ENCODE measurements around the gene TWF2.

The TWF2 gene

GRCh38 chr3:52183786-52184445 lies 55.0 kb downstream of the TWF2 start:
- Mint-ChIP-seq H3K4me3 (no peak overlapping the region), H3K9me3 (no peaks in the 10 kb centered on the region), H3K27ac (no peak overlapping the region), H3K36me3 (ENCODE audit: low read depth) (no peaks in the 10 kb centered on the region), H3K4me1 (ENCODE audit: low read depth) (peaks cover 5% of the 10 kb centered on the region), H3K27me3 (no peaks in the 10 kb centered on the region)

GRCh38 chr3:52182691-52183090 lies 56.3 kb downstream of the TWF2 start:
- Mint-ChIP-seq H3K4me3 (no peak overlapping the region), H3K27ac (no peak overlapping the region), H3K4me1 (ENCODE audit: low read depth) (peaks cover 5% of the 10 kb centered on the region), H3K36me3 (ENCODE audit: low read depth) (no peaks in the 10 kb centered on the region), H3K27me3 (no peaks in the 10 kb centered on the region), H3K9me3 (no peaks in the 10 kb centered on the region)

- no peaks in the 10 kb centered on the region for H3K36me3 Mint-ChIP-seq (ENCODE audit: low read depth)
- no peaks in the 10 kb centered on the region for H3K27me3 Mint-ChIP-seq
- H3K27ac Mint-ChIP-seq, result no peak overlapping the region
- H3K4me3 Mint-ChIP-seq, result no peak overlapping the region
- peaks cover 5% of the 10 kb centered on the region for H3K4me1 Mint-ChIP-seq (ENCODE audit: low read depth)
- no peaks in the 10 kb centered on the region for H3K9me3 Mint-ChIP-seq
Measured at GRCh38 chr3:52182196-52182595, 56.8 kb downstream of the TWF2 start.

GRCh38 chr3:52181543-52181942 lies 57.4 kb downstream of the TWF2 start:
- no peaks in the 10 kb centered on the region for H3K36me3 Mint-ChIP-seq (ENCODE audit: low read depth)
- H3K4me3 Mint-ChIP-seq, result no peak overlapping the region
- H3K9me3 Mint-ChIP-seq, result no peaks in the 10 kb centered on the region
- H3K27me3 Mint-ChIP-seq, result no peaks in the 10 kb centered on the region
- H3K4me1 Mint-ChIP-seq (ENCODE audit: low read depth), result peaks cover 5% of the 10 kb centered on the region
- H3K27ac Mint-ChIP-seq, result no peak overlapping the region
